ENCODE measurements around the gene PPM1H.

Gene PPM1H

GRCh38 chr12:62792236-62792870, 142.6 kb downstream of the PPM1H start:
- no peak for DNase-seq

- no peak for DNase-seq
Observed at GRCh38 chr12:62789851-62790250, 145.1 kb downstream of the PPM1H start.

GRCh38 chr12:62787611-62788010, 147.3 kb downstream of the PPM1H start:
- DNase-seq: no peak

DNA sequence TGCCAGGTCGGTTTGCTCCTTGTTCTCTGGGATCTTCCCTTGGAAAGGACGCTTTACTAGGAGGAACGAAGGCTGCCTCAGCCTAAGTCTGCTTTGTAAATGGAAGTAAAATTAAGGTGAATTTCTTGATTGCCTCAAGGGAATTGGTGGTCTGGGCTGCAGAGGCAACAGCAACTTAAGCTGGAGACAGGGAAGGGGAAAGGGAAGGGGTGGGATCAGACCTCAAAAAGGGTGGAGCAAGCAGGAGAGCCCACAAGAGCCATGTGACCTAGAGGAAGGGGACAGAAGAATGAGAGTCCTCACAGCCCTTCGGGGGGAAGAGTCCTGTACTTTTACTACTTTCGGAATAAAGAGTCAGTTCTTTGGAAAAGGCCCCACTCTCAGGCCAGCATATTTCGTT, 147.9 kb downstream of the PPM1H start:
- no peak for DNase-seq

GRCh38 chr12:62785941-62786559, 148.9 kb downstream of the PPM1H start:
- no peak for DNase-seq

DNA sequence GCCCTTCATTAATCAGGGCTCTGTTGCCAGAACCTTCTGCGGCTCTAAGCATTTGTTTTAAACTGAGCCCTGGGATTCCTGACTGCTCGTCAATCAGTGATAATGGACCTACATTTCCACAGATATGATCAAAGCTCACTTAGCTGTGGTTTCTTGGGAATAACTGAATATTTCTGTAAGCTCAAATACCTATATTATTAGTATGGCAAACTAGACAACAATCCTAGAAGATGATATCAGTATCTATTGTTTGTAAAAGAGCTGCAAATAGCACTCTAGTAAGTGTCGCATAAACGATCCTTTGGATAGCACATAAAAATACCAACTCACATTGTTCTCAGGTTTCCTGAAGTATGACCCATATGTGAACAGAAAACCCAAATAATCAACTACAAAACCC, 150.4 kb downstream of the PPM1H start:
- no peak for DNase-seq

DNA sequence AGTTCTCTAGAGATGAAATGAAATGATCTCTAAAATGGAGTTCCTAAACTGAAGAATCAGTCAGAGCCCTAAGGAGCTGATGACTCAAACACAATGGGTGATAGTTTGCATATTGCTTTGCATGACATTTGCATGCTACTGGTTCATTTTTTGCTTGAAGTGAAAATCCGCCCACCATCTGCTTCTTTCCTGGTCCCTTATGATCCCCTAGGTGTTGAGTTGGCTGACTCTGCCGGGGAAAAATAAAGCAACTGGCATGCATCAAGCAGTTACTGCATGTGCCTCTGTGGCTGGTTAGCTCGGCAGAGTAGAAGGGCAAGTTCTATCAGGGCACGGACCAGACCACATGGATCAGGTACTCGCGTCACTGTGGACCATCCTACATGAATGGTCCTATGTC, 151.1 kb downstream of the PPM1H start:
- DNase-seq: no peak

GRCh38 chr12:62781136-62781880, 153.6 kb downstream of the PPM1H start:
- DNase-seq: no peak

- DNase-seq: no peak
Observed at GRCh38 chr12:62779488-62779887, 155.5 kb downstream of the PPM1H start.

DNA sequence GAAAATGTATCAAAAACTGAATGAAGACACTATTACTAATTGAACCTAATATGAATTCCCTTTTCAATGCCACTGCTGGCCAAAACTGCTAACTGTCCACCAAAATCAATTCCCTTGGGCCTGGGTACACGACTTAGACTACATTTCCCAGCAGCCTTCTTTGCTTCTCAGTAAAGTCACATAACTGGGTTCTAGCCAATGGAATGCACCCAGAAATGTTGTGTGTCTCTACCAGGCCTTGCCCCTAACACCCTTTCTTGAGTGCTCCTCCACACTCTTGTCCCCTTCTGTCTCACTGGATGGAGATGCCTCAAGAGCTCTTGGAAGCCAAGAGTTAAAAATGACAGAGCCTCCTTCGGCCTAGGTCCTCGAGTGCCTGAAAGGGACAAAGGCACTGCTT, 156.8 kb downstream of the PPM1H start:
- no peak for DNase-seq

DNA sequence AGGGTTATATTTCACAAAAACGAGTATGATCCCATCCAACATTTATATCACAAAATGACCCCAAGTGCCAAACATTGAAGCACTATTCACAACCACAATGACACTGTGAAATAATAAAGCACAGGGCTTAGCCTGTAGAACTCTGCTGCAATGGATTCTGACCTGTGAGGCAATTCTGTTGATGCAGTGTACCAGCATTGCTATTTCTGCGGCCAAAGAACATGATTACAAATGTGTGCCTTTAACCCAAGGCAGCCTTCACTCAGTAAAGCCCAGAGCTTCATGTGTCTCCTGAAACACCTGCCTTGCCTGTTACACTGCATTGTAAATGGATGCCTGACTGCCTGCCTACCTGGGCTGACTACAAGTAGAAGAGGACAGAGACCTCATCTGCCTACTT, 158.0 kb downstream of the PPM1H start:
- no peak for DNase-seq

DNA sequence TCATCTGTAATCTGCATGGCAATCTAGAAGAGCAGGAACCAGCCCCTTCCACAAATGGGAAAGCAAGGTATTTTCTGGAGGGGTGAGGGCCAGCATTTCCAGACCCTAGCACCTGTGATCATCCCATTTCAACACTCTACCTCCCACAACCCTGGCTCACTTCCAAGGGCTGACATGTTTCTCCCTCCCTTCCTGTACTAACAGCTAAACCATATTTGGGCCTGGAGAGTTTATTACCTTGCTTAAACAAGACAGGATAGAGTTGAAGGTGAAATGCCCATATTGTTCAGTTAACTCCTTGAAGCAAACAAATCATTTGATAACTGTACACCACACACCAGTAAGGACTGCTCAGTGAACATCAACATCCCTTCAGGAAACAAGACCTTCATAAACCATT, 158.4 kb downstream of the PPM1H start:
- DNase-seq: no peak

- DNase-seq: no peak
Observed at GRCh38 chr12:62774794-62775193, 160.2 kb downstream of the PPM1H start.

DNA sequence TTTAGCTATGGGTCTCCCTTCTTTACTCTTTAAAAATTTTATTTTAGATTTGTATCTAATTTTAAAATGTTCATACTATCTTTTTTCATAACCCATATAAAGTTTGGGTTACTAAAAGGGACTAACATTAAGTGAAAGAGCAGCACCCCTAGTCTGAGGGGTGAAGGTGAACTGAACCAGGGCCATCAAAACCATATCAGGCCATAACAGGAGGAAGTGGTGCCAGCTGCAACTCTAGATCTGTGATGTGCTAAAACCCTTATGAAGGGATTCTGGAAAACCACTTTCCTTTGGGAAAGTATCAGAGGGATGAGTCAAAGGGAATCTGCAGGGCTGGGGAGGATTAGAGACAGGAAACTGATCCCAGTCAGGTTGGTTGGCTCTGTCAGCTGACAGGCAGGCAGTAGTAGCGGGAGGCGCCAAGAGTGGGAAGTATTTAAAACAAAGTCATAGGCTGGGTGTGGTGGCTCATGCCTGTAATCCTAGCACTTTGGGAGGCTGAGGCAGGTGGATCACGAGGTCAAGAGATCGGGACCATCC, 162.5 kb downstream of the PPM1H start:
- DNase-seq: no peak

- no peak for DNase-seq
Observed at GRCh38 chr12:62771828-62772227, 163.1 kb downstream of the PPM1H start.

DNA sequence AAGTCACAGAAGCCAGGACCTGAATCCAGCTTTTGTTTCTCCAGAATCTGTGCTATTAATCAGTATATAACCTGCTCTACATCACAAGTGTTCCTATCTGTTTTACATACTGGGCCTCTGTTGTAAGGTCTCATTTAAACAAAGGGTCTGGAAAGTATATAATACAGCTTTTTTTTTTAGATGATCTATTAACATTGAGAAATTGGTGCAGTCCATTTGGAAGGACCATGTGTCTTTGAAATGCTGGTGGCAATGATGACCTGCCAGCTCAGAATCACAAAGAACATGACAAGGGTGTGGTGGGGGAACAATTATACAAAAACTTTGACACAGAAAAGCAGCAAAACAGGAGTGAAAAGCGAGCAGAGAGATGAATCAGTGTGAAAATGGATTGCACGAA, 164.6 kb downstream of the PPM1H start:
- no peak for DNase-seq

- DNase-seq: no peak
Observed at GRCh38 chr12:62769076-62769619, 165.8 kb downstream of the PPM1H start.

DNA sequence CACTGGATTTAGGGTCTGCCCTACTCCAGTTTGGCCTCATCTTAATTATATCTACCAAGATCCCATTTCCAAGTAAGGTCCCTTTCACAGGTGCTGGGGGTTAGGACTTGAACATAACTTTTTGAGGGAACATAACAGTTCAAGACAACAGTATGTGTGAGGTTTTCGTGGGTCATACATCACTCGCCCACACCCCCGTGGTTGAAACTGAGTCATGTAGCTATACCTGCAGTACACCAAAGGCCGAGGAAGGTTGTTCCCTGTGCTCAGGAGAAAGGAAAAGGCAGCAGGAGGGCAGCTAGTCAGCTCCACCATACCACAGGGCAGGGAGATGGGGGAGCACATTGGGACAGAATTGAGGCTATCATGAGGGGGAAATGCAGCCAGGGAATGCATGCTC, 167.0 kb downstream of the PPM1H start:
- no peak for DNase-seq

DNA sequence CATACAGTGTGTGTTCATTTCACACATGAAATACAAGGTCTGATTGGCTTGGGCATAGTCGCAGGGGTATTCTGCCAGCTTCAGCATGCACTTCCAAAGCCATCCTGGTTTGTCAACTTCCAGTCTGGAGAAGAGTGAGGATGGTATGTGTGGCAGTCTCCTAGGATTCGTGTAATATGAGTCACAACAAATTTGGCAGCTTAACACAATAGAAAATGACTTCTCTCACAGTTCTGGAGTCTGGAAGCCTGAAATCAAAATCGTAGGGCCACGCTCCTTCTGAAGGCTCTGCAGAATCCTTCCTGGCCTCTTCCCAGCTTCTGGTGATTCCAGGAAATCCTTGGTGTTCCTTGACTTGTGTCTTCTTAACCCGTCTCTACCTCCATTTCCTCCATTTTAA, 167.5 kb downstream of the PPM1H start:
- no peak for DNase-seq

GRCh38 chr12:62766496-62766895, 168.5 kb downstream of the PPM1H start:
- no peak for DNase-seq

- no peak for DNase-seq
Observed at GRCh38 chr12:62763861-62764645, 170.9 kb downstream of the PPM1H start.

GRCh38 chr12:62763312-62763711, 171.6 kb downstream of the PPM1H start:
- no peak for DNase-seq

GRCh38 chr12:62762645-62763044, 172.3 kb downstream of the PPM1H start:
- no peak for DNase-seq

All from COR-L47 (cell line).